ENCODE results near the gene DNAJB12.

DNA sequence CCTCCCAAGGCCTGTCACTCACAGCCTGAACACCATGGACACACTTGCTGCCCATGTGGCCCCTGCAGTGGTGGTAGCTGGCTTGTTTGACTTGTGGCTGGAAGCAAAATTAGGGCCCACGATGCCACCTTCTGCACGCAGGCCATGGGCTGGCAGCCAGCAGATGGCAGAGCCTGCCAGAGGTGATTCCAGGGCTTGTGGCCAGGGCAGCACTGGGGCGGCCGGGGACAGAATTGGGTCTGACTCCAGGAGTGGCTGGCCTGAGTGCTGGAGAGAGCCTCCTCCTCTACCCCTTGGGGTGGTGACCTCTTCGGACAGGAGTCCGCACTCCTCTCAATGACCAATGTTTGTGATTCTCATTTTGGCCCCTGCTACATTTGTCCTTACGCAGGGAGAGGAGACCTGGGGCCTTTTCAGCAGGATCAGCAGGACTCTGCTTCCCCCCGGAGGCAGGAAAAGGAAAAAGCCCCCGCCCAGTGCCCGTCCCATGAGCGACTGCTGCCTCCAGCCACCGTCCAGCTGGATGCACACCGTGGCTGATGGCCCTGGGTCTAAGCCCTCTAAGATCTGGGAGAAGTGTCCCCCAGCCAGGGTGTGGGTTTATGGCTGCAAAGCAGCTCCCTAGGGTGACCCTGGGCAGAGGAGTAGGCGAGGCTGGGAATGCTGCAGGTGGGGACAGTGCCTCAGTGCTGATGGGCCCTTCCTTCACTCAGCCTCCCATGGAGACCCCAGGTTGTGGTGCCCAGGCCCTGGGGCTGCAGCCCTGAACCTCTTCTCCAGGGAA, 26.5 kb downstream of the DNAJB12 start:
- TF ChIP-seq, protein P1, sequence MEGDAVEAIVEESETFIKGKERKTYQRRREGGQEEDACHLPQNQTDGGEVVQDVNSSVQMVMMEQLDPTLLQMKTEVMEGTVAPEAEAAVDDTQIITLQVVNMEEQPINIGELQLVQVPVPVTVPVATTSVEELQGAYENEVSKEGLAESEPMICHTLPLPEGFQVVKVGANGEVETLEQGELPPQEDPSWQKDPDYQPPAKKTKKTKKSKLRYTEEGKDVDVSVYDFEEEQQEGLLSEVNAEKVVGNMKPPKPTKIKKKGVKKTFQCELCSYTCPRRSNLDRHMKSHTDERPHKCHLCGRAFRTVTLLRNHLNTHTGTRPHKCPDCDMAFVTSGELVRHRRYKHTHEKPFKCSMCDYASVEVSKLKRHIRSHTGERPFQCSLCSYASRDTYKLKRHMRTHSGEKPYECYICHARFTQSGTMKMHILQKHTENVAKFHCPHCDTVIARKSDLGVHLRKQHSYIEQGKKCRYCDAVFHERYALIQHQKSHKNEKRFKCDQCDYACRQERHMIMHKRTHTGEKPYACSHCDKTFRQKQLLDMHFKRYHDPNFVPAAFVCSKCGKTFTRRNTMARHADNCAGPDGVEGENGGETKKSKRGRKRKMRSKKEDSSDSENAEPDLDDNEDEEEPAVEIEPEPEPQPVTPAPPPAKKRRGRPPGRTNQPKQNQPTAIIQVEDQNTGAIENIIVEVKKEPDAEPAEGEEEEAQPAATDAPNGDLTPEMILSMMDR (IDR thresholded peaks at IDR 0.05; ENCODE audit: low read length), result peak; percentile 46
- TF ChIP-seq EZH2 (optimal IDR thresholded peaks at IDR 0.05; ENCODE audit: low read depth, low read length), result no peak

Data from MM.1S (cell line).